Effector memory CD4-positive, alpha-beta T cell (primary cell): ENCODE measurements around the gene OIT3.

ENCODE experiments used
- DNase-seq, 3 donors: peaks; one replicate each; pipeline ENCODE4 v3.0.0-alpha.2; 2020
- H3K27ac ChIP-seq: 2 replicates; pipeline ENCODE4 v1.7.0; 2013; ENCODE audit warnings: mild to moderate bottlenecking, low read length, moderate library complexity; ENCODE audit not compliant: insufficient read depth, poor library complexity, severe bottlenecking
- H3K27me3 ChIP-seq: replicated peaks from 2 replicates; pipeline ENCODE4 v1.7.0; 2013; ENCODE audit warnings: mild to moderate bottlenecking, low read length; ENCODE audit not compliant: insufficient read depth, control insufficient read depth, poor library complexity, severe bottlenecking
- H3K36me3 ChIP-seq: 2 replicates; pipeline ENCODE4 v1.7.0; 2013; ENCODE audit warnings: mild to moderate bottlenecking, low read length, moderate library complexity; ENCODE audit not compliant: control insufficient read depth, insufficient read depth
- H3K4me1 ChIP-seq: 2 replicates; pipeline ENCODE4 v1.7.0; 2013; ENCODE audit warnings: low read length, mild to moderate bottlenecking; ENCODE audit not compliant: control insufficient read depth, insufficient read depth, poor library complexity, severe bottlenecking
- H3K4me3 ChIP-seq: 2 replicates; pipeline ENCODE4 v1.7.0; 2013; ENCODE audit warnings: low read length, low read depth, mild to moderate bottlenecking; ENCODE audit not compliant: insufficient read depth, poor library complexity, severe bottlenecking
- H3K9me3 ChIP-seq: 2 replicates; pipeline ENCODE4 v1.7.0; 2013; ENCODE audit warnings: mild to moderate bottlenecking, low read length, moderate library complexity; ENCODE audit not compliant: control insufficient read depth

OIT3 gene

GRCh38 chr10:72875250-72876055 is 18.1 kb upstream of the OIT3 start:
- DNase-seq, result no peak

GRCh38 chr10:72879245-72879644 is 14.3 kb upstream of the OIT3 start:
- no peak for DNase-seq
- Histone ChIP-seq H3K4me3 (no peak overlapping the region), H3K9me3 (no peaks in the 10 kb centered on the region), H3K36me3 (no peaks in the 10 kb centered on the region), H3K27me3 (no peaks in the 10 kb centered on the region), H3K27ac (no peak overlapping the region), H3K4me1 (no peaks in the 10 kb centered on the region)

More at GRCh38 chr10:72875250-72876055, 18.1 kb upstream of the OIT3 start:
- no peak overlapping the region for H3K4me3 ChIP-seq
- H3K36me3 ChIP-seq, result no peaks in the 10 kb centered on the region
- no peak overlapping the region for H3K27ac ChIP-seq
- no peaks in the 10 kb centered on the region for H3K9me3 ChIP-seq
- no peaks in the 10 kb centered on the region for H3K27me3 ChIP-seq
- H3K4me1 ChIP-seq, result no peaks in the 10 kb centered on the region

GRCh38 chr10:72881291-72881690 is 12.2 kb upstream of the OIT3 start:
- Histone ChIP-seq H3K9me3 (no peaks in the 10 kb centered on the region), H3K27ac (no peak overlapping the region)

GRCh38 chr10:72883861-72884260 is 9.7 kb upstream of the OIT3 start:
- Histone ChIP-seq H3K9me3 (no peaks in the 10 kb centered on the region), H3K36me3 (no peaks in the 10 kb centered on the region), H3K4me3 (no peak overlapping the region), H3K27ac (no peak overlapping the region), H3K4me1 (no peaks in the 10 kb centered on the region), H3K27me3 (no peaks in the 10 kb centered on the region)
- DNase-seq, result no peak

More at GRCh38 chr10:72881291-72881690, 12.2 kb upstream of the OIT3 start:
- no peaks in the 10 kb centered on the region for H3K4me1 ChIP-seq
- no peaks in the 10 kb centered on the region for H3K27me3 ChIP-seq
- no peak overlapping the region for H3K4me3 ChIP-seq
- DNase-seq, result no peak
- H3K36me3 ChIP-seq, result no peaks in the 10 kb centered on the region

- Histone ChIP-seq H3K9me3 (no peaks in the 10 kb centered on the region), H3K27me3 (no peaks in the 10 kb centered on the region), H3K4me1 (no peaks in the 10 kb centered on the region), H3K4me3 (no peak overlapping the region), H3K27ac (no peak overlapping the region), H3K36me3 (no peaks in the 10 kb centered on the region)
- DNase-seq, result no peak
These were observed 7.6 kb upstream of the OIT3 start for GRCh38 chr10:72885953-72886352.

- H3K27ac ChIP-seq, result no peak overlapping the region
- no peak for DNase-seq
- no peak overlapping the region for H3K4me3 ChIP-seq
- H3K27me3 ChIP-seq, result no peaks in the 10 kb centered on the region
- H3K9me3 ChIP-seq, result no peaks in the 10 kb centered on the region
- no peaks in the 10 kb centered on the region for H3K4me1 ChIP-seq
- H3K36me3 ChIP-seq, result no peaks in the 10 kb centered on the region
These were observed 6.9 kb upstream of the OIT3 start for GRCh38 chr10:72886621-72887020.

- no peaks in the 10 kb centered on the region for H3K36me3 ChIP-seq
- DNase-seq, result no peak
- H3K4me3 ChIP-seq, result no peak overlapping the region
- H3K9me3 ChIP-seq, result no peaks in the 10 kb centered on the region
- H3K27ac ChIP-seq, result no peak overlapping the region
- H3K4me1 ChIP-seq, result no peaks in the 10 kb centered on the region
- H3K27me3 ChIP-seq, result no peaks in the 10 kb centered on the region
These were observed 6.5 kb upstream of the OIT3 start for GRCh38 chr10:72887043-72887442.

- no peak overlapping the region for H3K4me3 ChIP-seq
- DNase-seq, result no peak
- H3K27ac ChIP-seq, result no peak overlapping the region
- no peaks in the 10 kb centered on the region for H3K36me3 ChIP-seq
- H3K9me3 ChIP-seq, result no peaks in the 10 kb centered on the region
- H3K4me1 ChIP-seq, result no peaks in the 10 kb centered on the region
- H3K27me3 ChIP-seq, result no peaks in the 10 kb centered on the region
These were observed 5.3 kb upstream of the OIT3 start for GRCh38 chr10:72888151-72888638.

GRCh38 chr10:72889391-72889831 is 4.1 kb upstream of the OIT3 start:
- H3K27me3 ChIP-seq, result no peaks in the 10 kb centered on the region
- H3K27ac ChIP-seq, result no peak overlapping the region
- DNase-seq, result no peak
- H3K4me3 ChIP-seq, result no peak overlapping the region
- no peaks in the 10 kb centered on the region for H3K36me3 ChIP-seq
- H3K4me1 ChIP-seq, result no peaks in the 10 kb centered on the region
- H3K9me3 ChIP-seq, result no peaks in the 10 kb centered on the region

GRCh38 chr10:72890086-72890485 is 3.5 kb upstream of the OIT3 start:
- no peaks in the 10 kb centered on the region for H3K9me3 ChIP-seq
- H3K4me1 ChIP-seq, result no peaks in the 10 kb centered on the region
- H3K27ac ChIP-seq, result no peak overlapping the region
- H3K27me3 ChIP-seq, result no peaks in the 10 kb centered on the region
- no peak overlapping the region for H3K4me3 ChIP-seq
- no peak for DNase-seq
- H3K36me3 ChIP-seq, result no peaks in the 10 kb centered on the region
